Calu3 (cell line): ENCODE results near the gene ADAR. TPM values are rescaled to one million over a fixed set of nuclear protein-coding genes. Genes with fewer than 3 reads are reported as not detected.

Source experiments
- BruUV-seq: library from RNA; stranded (reverse); fragments of 400-500 nt; replicated peaks from 2 replicates; lab custom pipeline; 2021; lab: Mats Ljungman, UMichigan
- CTCF ChIA-PET: fragments of 300-600 bp; sonication (Branson Sonifier 250); formaldehyde crosslinking; loops from one replicate; lab custom pipeline; 2022; ENCODE audit warnings: antibody characterized with exemption; lab: Charles Lee
- DNase-seq: peaks from one replicate; pipeline ENCODE4 v3.0.0; 2022
- H3K27ac Mint-ChIP-seq: one replicate; pipeline ENCODE4 v1.8.0; 2022; ENCODE audit warnings: mixed read lengths; ENCODE audit not compliant: unreplicated experiment
- H3K27me3 Mint-ChIP-seq: one replicate; pipeline ENCODE4 v1.8.0; 2022; ENCODE audit warnings: mixed read lengths; ENCODE audit not compliant: unreplicated experiment
- H3K36me3 Mint-ChIP-seq: one replicate; pipeline ENCODE4 v1.8.0; 2022; ENCODE audit warnings: mild to moderate bottlenecking, moderate library complexity, mixed read lengths; ENCODE audit not compliant: insufficient read depth, unreplicated experiment
- H3K4me1 Mint-ChIP-seq: one replicate; pipeline ENCODE4 v1.8.0; 2022; ENCODE audit warnings: mild to moderate bottlenecking, low read depth, mixed read lengths; ENCODE audit not compliant: unreplicated experiment
- H3K4me3 Mint-ChIP-seq: one replicate; pipeline ENCODE4 v1.8.0; 2022; ENCODE audit warnings: mild to moderate bottlenecking, low read depth, moderate library complexity, mixed read lengths; ENCODE audit not compliant: unreplicated experiment
- H3K9me3 Mint-ChIP-seq: one replicate; pipeline ENCODE4 v1.8.0; 2022; ENCODE audit warnings: low read depth, mixed read lengths; ENCODE audit not compliant: unreplicated experiment
- intact Hi-C: fragments of 100-400 bp; cut with micrococcal nuclease; formaldehyde crosslinking; loops from one replicate; pipeline ENCODE4 v1.10.0; 2022; ENCODE audit not compliant: unreplicated experiment
- total RNA-seq: library from RNA; stranded (reverse); gene quantifications from 2 replicates; pipeline ENCODE4 v1.2.3, GENCODE V29; 2022
- TF ChIP-seq, protein P1 (sequence below): fragments of 200-600 bp; IDR thresholded peaks from one replicate; pipeline ENCODE4 v1.8.0; 2022; ENCODE audit warnings: antibody characterized with exemption; ENCODE audit not compliant: unreplicated experiment

The ADAR gene
- total RNA-seq, 1 experiment from 2014 or later: 298 TPM

DNA sequence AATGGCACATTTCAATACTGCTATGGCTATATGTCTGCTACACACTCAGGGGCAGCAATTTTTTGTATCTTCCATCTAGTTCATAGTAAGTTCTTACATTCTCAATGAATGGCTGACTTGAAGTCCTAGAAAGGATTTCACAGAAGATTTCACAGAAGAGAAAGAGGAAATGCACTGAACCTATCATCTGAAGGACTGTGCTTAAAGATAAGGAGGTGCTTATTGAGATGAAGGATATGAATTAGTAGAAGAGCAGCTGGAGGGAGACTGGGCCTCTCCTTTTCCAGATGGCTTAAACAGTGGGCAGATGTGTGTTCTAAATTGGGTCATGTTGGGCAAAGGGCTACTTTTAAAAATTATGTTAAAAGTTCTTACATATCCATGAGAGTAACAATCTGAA lies 14.6 kb downstream of the ADAR start:
- CTCF ChIA-PET: no interaction called here
- TF ChIP-seq, protein P1, sequence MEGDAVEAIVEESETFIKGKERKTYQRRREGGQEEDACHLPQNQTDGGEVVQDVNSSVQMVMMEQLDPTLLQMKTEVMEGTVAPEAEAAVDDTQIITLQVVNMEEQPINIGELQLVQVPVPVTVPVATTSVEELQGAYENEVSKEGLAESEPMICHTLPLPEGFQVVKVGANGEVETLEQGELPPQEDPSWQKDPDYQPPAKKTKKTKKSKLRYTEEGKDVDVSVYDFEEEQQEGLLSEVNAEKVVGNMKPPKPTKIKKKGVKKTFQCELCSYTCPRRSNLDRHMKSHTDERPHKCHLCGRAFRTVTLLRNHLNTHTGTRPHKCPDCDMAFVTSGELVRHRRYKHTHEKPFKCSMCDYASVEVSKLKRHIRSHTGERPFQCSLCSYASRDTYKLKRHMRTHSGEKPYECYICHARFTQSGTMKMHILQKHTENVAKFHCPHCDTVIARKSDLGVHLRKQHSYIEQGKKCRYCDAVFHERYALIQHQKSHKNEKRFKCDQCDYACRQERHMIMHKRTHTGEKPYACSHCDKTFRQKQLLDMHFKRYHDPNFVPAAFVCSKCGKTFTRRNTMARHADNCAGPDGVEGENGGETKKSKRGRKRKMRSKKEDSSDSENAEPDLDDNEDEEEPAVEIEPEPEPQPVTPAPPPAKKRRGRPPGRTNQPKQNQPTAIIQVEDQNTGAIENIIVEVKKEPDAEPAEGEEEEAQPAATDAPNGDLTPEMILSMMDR: no peak
- intact Hi-C loops: no loop called here
- Mint-ChIP-seq H3K27ac (no peak overlapping the region), H3K4me1 (no peaks in the 10 kb centered on the region), H3K36me3 (peaks cover 58% of the 10 kb centered on the region), H3K9me3 (no peaks in the 10 kb centered on the region), H3K4me3 (no peak overlapping the region), H3K27me3 (no peaks in the 10 kb centered on the region)
- DNase-seq: no peak
- BruUV-seq: no TSS peak

DNA sequence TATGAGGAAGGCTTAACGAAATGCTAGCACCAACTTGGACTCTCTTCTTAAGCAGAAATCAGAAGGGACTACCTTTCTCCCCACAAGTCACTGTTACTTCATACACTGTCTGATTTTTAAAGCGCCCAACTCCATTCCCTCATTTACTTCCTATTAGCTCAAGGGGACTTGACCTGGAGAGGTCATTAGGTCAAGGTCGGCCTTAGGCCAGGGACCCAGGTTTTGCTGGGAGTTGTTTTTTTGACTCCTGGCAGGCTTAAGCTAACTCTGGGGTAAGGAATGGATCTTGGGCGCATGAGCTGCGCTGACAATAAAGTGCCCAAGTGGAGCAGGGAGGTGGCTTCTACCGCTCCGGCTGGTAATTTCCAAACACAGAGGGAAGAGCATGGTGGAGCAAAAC lies 16.8 kb downstream of the ADAR start:
- no peaks in the 10 kb centered on the region for H3K9me3 Mint-ChIP-seq
- intact Hi-C loops: no loop called here
- peaks cover 69% of the 10 kb centered on the region for H3K36me3 Mint-ChIP-seq
- H3K4me3 Mint-ChIP-seq: no peak overlapping the region
- H3K4me1 Mint-ChIP-seq: no peaks in the 10 kb centered on the region
- H3K27ac Mint-ChIP-seq: no peak overlapping the region
- CTCF ChIA-PET: interaction anchor here (0.7 kb wide), 1 partner anchor 14 kb away, joined by 3 read pairs; no protein-coding TSS in a partner anchor
- no peaks in the 10 kb centered on the region for H3K27me3 Mint-ChIP-seq
- DNase-seq: no peak
- BruUV-seq: no TSS peak
- TF ChIP-seq, protein P1: no peak

DNA sequence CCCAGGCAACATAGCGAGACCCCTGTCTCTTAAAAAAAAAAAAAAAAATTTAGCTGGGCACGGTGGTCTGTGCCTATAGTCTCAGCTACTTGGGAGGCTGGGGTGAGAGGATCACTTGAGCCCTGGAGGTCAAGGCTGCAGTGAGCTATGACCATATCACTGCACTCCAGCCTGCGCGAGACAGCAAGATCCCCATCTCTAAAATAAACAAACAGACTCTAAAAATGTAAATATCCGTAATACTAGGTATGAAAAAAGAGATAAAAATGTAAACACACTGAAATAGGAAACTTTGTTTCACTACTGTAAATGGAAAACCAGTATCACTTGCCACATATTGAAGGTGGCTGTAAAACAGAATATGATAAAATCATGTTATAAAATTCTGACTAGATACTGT lies 17.2 kb downstream of the ADAR start:
- TF ChIP-seq, protein P1: no peak
- no TSS peak for BruUV-seq
- Mint-ChIP-seq H3K4me1 (no peaks in the 10 kb centered on the region), H3K36me3 (peaks cover 72% of the 10 kb centered on the region), H3K27me3 (no peaks in the 10 kb centered on the region), H3K9me3 (no peaks in the 10 kb centered on the region), H3K4me3 (no peak overlapping the region), H3K27ac (no peak overlapping the region)
- CTCF ChIA-PET: interaction anchor here (0.7 kb wide), 1 partner anchor 14 kb away, joined by 3 read pairs; no protein-coding TSS in a partner anchor
- intact Hi-C loops: no loop called here
- DNase-seq: no peak

DNA sequence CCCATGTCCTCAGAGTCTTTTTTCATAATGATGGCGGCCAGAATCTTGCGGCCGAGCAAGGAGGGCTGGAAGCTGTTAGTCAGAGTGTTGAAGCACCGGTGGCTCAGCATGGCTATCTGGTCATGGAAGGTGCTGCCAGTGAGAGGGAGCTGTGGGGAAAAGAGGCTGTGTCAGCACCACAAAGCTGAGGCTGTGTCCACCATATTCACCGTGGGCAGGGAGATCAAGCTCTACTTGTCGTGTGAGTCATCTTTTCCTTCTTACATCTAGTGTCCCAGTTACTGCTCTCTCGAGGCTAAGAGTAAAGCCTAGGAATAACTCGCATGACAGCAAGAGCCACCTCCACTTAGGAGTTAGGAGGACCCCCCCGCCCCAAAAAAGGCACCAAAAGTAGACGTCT lies 18.2 kb downstream of the ADAR start:
- Mint-ChIP-seq H3K27ac (no peak overlapping the region), H3K36me3 (peaks cover 77% of the 10 kb centered on the region), H3K9me3 (no peaks in the 10 kb centered on the region), H3K4me3 (no peak overlapping the region), H3K27me3 (no peaks in the 10 kb centered on the region), H3K4me1 (no peaks in the 10 kb centered on the region)
- intact Hi-C loops: no loop called here
- TF ChIP-seq, protein P1: no peak
- no peak for DNase-seq
- CTCF ChIA-PET: interaction anchor here (0.7 kb wide), 1 partner anchor 37 kb away, joined by 6 read pairs; no protein-coding TSS in a partner anchor
- BruUV-seq: no TSS peak
